Ishikawa (cell line): ENCODE results near the gene ENOPH1.

Source experiments
- CREB1 ChIP-seq: IDR thresholded peaks from 2 replicates; pipeline ENCODE4 v1.6.1; 2012; ENCODE audit warnings: low read depth
- EGR1 ChIP-seq: IDR thresholded peaks from 2 replicates; pipeline ENCODE4 v1.6.1; 2012
- FOXM1 ChIP-seq: IDR thresholded peaks from 2 replicates; pipeline ENCODE4 v1.6.1; 2012; ENCODE audit warnings: low read depth, borderline replicate concordance
- NFIC ChIP-seq: IDR thresholded peaks from 2 replicates; pipeline ENCODE4 v1.6.1; 2012
- REST ChIP-seq: IDR thresholded peaks from 2 replicates; pipeline ENCODE4 v1.6.1; 2012; ENCODE audit warnings: low read depth, mild to moderate bottlenecking
- TAF1 ChIP-seq: IDR thresholded peaks from 2 replicates; pipeline ENCODE4 v1.6.1; 2012; ENCODE audit warnings: low read depth, mild to moderate bottlenecking
- TCF12 ChIP-seq: IDR thresholded peaks from 2 replicates; pipeline ENCODE4 v1.6.1; 2012; ENCODE audit warnings: low read depth
- TEAD4 ChIP-seq: IDR thresholded peaks from 2 replicates; pipeline ENCODE4 v1.6.1; 2012
- YY1 ChIP-seq: IDR thresholded peaks from 2 replicates; pipeline ENCODE4 v1.6.1; 2012; ENCODE audit warnings: low read depth
- ZBTB7A ChIP-seq: IDR thresholded peaks from 2 replicates; pipeline ENCODE4 v1.6.1; 2012; ENCODE audit warnings: low read depth
- TF ChIP-seq, protein P1 (sequence below): IDR thresholded peaks from 2 replicates; pipeline ENCODE4 v1.6.1; 2012

DNA sequence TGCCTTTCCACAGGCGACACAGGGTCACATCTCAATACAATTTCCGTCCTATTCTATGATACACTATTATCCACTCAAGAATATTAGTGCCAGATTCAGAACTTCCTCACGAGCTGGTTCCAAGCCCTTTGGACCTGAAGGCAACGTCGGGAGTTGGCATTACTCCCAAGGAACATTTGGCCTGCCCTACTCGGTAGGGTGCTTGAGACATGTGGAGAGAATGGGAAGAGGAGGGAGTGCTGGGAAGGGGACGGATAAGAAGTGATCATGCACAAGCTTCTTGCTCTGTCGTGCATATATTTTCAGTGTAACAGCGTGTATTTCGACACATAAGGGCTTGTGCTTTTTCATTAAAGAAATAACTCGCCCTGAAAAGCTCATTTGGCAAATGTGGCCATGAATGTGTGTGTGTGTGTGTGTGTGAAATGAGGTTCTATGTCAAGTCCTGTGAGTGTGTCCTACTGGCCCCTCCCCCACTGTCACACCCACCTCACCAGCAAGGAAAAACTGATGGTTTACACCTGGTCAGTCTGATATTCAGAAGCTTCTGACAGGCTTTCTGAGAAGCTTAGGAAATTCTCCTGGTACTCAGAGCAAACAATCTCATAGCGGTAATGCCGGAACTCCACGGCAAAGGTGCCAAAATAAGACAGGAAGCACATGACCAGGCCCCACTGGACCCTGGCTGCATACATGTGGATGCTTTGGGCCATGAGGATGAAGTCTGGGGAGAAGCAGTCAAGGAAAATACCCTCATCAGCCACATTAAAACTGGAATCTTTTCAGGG lies 54.8 kb downstream of the ENOPH1 start:
- no peak for TF ChIP-seq REST
- TF ChIP-seq YY1 = no peak
- no peak for TF ChIP-seq NFIC
- no peak for TF ChIP-seq CREB1
- TF ChIP-seq FOXM1 = no peak
- TF ChIP-seq TCF12 = no peak
- no peak for TF ChIP-seq EGR1
- TF ChIP-seq ZBTB7A = no peak
- TF ChIP-seq TEAD4 = no peak
- TF ChIP-seq TAF1 = no peak
- TF ChIP-seq, protein P1, sequence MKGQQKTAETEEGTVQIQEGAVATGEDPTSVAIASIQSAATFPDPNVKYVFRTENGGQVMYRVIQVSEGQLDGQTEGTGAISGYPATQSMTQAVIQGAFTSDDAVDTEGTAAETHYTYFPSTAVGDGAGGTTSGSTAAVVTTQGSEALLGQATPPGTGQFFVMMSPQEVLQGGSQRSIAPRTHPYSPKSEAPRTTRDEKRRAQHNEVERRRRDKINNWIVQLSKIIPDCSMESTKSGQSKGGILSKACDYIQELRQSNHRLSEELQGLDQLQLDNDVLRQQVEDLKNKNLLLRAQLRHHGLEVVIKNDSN = no peak
